GM12891 (cell line): ENCODE results near the gene ROBO3.

Experiments used
- PAX5 ChIP-seq: IDR thresholded peaks from 2 replicates; pipeline ENCODE4 v1.6.1; 2011; ENCODE audit warnings: low read length, moderate library complexity, mild to moderate bottlenecking; ENCODE audit not compliant: insufficient read depth, severe bottlenecking
- POLR2A ChIP-seq: IDR thresholded peaks from 2 replicates; pipeline ENCODE4 v1.6.1; 2011; ENCODE audit warnings: low read depth, low read length, control low read depth
- POLR2AphosphoS5 ChIP-seq: IDR thresholded peaks from 2 replicates; pipeline ENCODE4 v1.6.1; 2011; ENCODE audit warnings: low read depth, low read length, control low read depth
- POU2F2 ChIP-seq: IDR thresholded peaks from 2 replicates; pipeline ENCODE4 v1.6.1; 2011; ENCODE audit warnings: low read depth, mild to moderate bottlenecking, control low read depth, low read length, moderate library complexity
- SPI1 ChIP-seq: IDR thresholded peaks from 2 replicates; pipeline ENCODE4 v1.6.1; 2011; ENCODE audit warnings: low read depth, low read length, control low read depth
- TAF1 ChIP-seq: IDR thresholded peaks from 2 replicates; pipeline ENCODE4 v1.6.1; 2011; ENCODE audit warnings: low read depth, low read length, control low read depth

DNA sequence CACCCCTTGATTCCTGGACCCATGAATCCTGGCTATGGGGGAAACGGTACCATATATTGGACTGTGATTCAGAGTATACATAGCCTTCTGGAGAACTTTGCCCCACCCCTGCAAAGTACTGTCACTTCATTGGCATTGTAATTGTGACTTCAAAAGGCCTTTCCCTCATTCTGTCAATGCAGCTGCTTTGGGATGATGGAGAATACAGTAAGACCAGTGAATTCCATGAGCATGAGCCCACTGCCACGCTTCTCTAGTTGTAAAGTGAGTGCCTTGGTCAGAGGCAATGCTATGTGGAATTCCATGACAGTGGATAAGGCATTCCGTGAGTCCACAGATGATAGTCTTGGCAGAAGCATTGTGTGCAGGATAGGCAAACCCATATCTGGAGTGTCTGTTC lies 39.4 kb upstream of the ROBO3 start:
- no peak for TF ChIP-seq TAF1
- no peak for TF ChIP-seq POLR2A
- TF ChIP-seq POLR2AphosphoS5, result no peak
- no peak for TF ChIP-seq PAX5
- TF ChIP-seq SPI1, result no peak
- no peak for TF ChIP-seq POU2F2
